Measurements from ENCODE around the gene MAP2K5.

MAP2K5 gene

GRCh38 chr15:67521783-67522568 lies 20.5 kb upstream of the MAP2K5 start:
- ATAC-seq: no peak

- no peak for ATAC-seq
These were observed 19.2 kb upstream of the MAP2K5 start for GRCh38 chr15:67523330-67523729.

- no peak for ATAC-seq
These were observed 18.3 kb upstream of the MAP2K5 start for GRCh38 chr15:67524235-67524634.

- ATAC-seq: no peak
These were observed 14.0 kb upstream of the MAP2K5 start for GRCh38 chr15:67528513-67528912.

- ATAC-seq: peak; percentile 92 to 97
These were observed 11.1 kb upstream of the MAP2K5 start for GRCh38 chr15:67531379-67531914.

- no peak for ATAC-seq
These were observed 8.6 kb upstream of the MAP2K5 start for GRCh38 chr15:67533873-67534272.

- ATAC-seq: no peak
These were observed 8.1 kb upstream of the MAP2K5 start for GRCh38 chr15:67534360-67534759.

GRCh38 chr15:67537771-67538170 lies 4.7 kb upstream of the MAP2K5 start:
- no peak for ATAC-seq

- no peak for ATAC-seq
These were observed 830 bp downstream of the MAP2K5 start for GRCh38 chr15:67543348-67543718.

GRCh38 chr15:67544475-67544874 lies 2.0 kb downstream of the MAP2K5 start:
- ATAC-seq: no peak

- no peak for ATAC-seq
These were observed 3.4 kb downstream of the MAP2K5 start for GRCh38 chr15:67545864-67546263.

- ATAC-seq: no peak
These were observed 4.6 kb downstream of the MAP2K5 start for GRCh38 chr15:67547064-67547463.

- no peak for ATAC-seq
These were observed 5.3 kb downstream of the MAP2K5 start for GRCh38 chr15:67547836-67548235.

GRCh38 chr15:67548236-67548852 lies 5.8 kb downstream of the MAP2K5 start:
- no peak for ATAC-seq

- ATAC-seq: no peak
These were observed 6.6 kb downstream of the MAP2K5 start for GRCh38 chr15:67548862-67549651.

GRCh38 chr15:67549736-67550135 lies 7.2 kb downstream of the MAP2K5 start:
- no peak for ATAC-seq

GRCh38 chr15:67550522-67550921 lies 8.0 kb downstream of the MAP2K5 start:
- ATAC-seq: no peak

GRCh38 chr15:67551207-67551743 lies 8.8 kb downstream of the MAP2K5 start:
- ATAC-seq: no peak

- ATAC-seq: no peak
These were observed 12.1 kb downstream of the MAP2K5 start for GRCh38 chr15:67554580-67554979.

GRCh38 chr15:67556976-67557570 lies 14.6 kb downstream of the MAP2K5 start:
- no peak for ATAC-seq

GRCh38 chr15:67558502-67558901 lies 16.0 kb downstream of the MAP2K5 start:
- ATAC-seq: no peak

- no peak for ATAC-seq
These were observed 16.7 kb downstream of the MAP2K5 start for GRCh38 chr15:67559158-67559557.

GRCh38 chr15:67559576-67559975 lies 17.1 kb downstream of the MAP2K5 start:
- ATAC-seq: no peak
